Smooth muscle cell (in vitro differentiated cells): ENCODE measurements around the gene C1QTNF3. TPM values are rescaled to one million over a fixed set of nuclear protein-coding genes. Genes with fewer than 3 reads are reported as not detected.
"Not testable (repeated sequence)": the region's sequence is repeated elsewhere in the genome, so short reads cannot be mapped to it uniquely, and the experiment has no call there.

Source experiments
- DNase-seq: peaks from one replicate; lab custom pipeline; 2025; ENCODE audit not compliant: unreplicated experiment; lab: John Stamatoyannopoulos, UW
- H2AFZ ChIP-seq: fragments of 200-600 bp; sonication (generic); 2 replicates; pipeline ENCODE4 v1.6.0; 2016; ENCODE audit warnings: antibody characterized with exemption, low read depth, mild to moderate bottlenecking
- H3F3A ChIP-seq: fragments of 200-600 bp; sonication (generic); 2 replicates; pipeline ENCODE4 v1.6.0; 2017; ENCODE audit warnings: antibody characterized with exemption, low read depth
- H3K27ac ChIP-seq: fragments of 200-600 bp; sonication (generic); 2 replicates; pipeline ENCODE4 v1.5.1; 2016; ENCODE audit warnings: low read depth, mild to moderate bottlenecking
- H3K27me3 ChIP-seq: fragments of 200-600 bp; sonication (generic); 2 replicates; pipeline ENCODE4 v1.6.1; 2016; ENCODE audit warnings: low read depth, mild to moderate bottlenecking
- H3K36me3 ChIP-seq: fragments of 200-600 bp; sonication (generic); 2 replicates; pipeline ENCODE4 v1.5.1; 2016; ENCODE audit warnings: low read depth
- H3K4me1 ChIP-seq: fragments of 200-600 bp; sonication (generic); 2 replicates; pipeline ENCODE4 v1.5.1; 2016; ENCODE audit warnings: low read depth
- H3K4me2 ChIP-seq: fragments of 200-600 bp; sonication (generic); 2 replicates; pipeline ENCODE4 v1.6.0; 2016; ENCODE audit warnings: mild to moderate bottlenecking
- H3K4me3 ChIP-seq: fragments of 200-600 bp; sonication (generic); 2 replicates; pipeline ENCODE4 v1.5.1; 2016; ENCODE audit warnings: mild to moderate bottlenecking
- H3K79me2 ChIP-seq: fragments of 200-600 bp; sonication (generic); 2 replicates; pipeline ENCODE4 v1.6.0; 2016; ENCODE audit warnings: low read depth, mild to moderate bottlenecking
- H3K9ac ChIP-seq: fragments of 200-600 bp; sonication (generic); 2 replicates; pipeline ENCODE4 v1.6.0; 2016; ENCODE audit warnings: low read depth
- H3K9me3 ChIP-seq: fragments of 200-600 bp; sonication (generic); replicated peaks from 2 replicates; pipeline ENCODE4 v1.5.1; 2016; ENCODE audit warnings: low read depth
- H4K20me1 ChIP-seq: fragments of 200-600 bp; sonication (generic); 2 replicates; pipeline ENCODE4 v1.6.0; 2016; ENCODE audit warnings: low read depth
- whole genome bisulfite sequencing: methylation state at CpG from one replicate; pipeline ENCODE4 v1.1.7; 2016; ENCODE audit warnings: low lambda C conversion rate; 5-methylcytosine and 5-hydroxymethylcytosine counted together
- polyA plus RNA-seq: library from polyadenylated mRNA; unstranded; fragments of >200 nt; fragmentation: Nextera tagmentation; extraction: Ambion mirVana; gene quantifications from 2 replicates; pipeline ENCODE4 v1.2.1, GENCODE V29; 2016
- total RNA-seq: library from RNA; depleted of rRNA; stranded (reverse); fragments of >200 nt; gene quantifications from 2 replicates; pipeline ENCODE4 v1.2.3, GENCODE V29; 2014
- TF ChIP-seq, protein P1 (sequence below): fragments of 200-600 bp; sonication (generic); IDR thresholded peaks from 2 replicates; pipeline ENCODE4 v1.5.1; 2017; ENCODE audit warnings: borderline replicate concordance, mild to moderate bottlenecking, antibody characterized with exemption; ENCODE audit not compliant: insufficient read depth, poor library complexity, severe bottlenecking

Gene C1QTNF3
- total and polyA plus RNA-seq, 2 experiments from 2014 or later: 3.7 to 4.8 TPM

DNA sequence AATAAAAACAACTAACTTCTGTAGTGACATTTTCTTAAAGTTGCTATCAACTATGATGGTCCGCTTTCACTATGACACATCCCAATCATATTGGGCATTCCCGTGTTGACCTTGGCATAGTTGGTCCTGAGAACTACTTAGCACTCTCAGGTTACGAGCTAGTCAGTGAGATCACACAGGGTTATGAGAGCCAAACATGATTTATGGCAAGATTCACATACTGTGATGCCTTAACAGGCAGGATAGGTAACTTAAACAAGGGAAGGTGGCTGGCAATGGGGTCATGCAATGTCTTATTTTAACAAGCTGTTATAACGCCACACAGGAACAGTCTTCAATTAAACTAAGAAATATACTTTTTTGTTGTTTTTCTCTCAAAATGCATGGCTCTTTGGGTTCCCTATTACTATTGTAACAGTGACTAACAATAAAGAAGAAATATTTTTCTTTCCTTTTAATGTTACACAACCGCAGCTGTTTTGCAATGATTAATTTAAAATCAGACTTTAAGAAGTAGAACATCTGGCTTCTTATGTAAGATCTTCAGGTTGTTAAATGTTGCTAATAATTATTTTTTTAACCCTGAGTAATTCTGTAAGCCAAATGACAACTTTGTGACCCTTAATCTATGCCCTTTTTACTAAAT is 33.8 kb upstream of the C1QTNF3 start:
- H3K27ac ChIP-seq, H3K4me1 ChIP-seq, H3F3A ChIP-seq, H3K79me2 ChIP-seq, H3K4me2 ChIP-seq, H2AFZ ChIP-seq, H4K20me1 ChIP-seq, H3K4me3 ChIP-seq, H3K36me3 ChIP-seq, H3K9me3 ChIP-seq, H3K27me3 ChIP-seq, DNase-seq, H3K9ac ChIP-seq: not testable (repeated sequence)
- WGBS: 98% methylated on average over 3 of the region's 5 CpGs

DNA sequence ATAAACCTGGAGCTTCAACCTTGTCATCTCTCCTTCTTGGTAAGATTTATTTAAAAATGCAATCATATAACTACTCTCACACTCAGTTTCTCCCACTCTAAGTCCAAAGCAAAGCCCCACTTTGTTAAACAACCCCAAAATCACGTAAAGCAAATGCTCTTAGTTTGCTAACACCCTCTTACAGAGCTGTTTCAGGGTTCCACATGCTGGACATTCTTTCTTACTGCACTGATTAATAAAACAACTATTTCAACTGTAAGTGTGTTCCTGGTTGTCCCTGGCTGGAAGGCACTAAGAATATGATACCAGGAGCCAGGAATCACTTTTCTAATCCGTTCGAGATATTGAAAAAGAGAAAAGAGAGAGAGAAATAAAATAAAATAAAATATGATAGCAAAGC is 31.5 kb upstream of the C1QTNF3 start:
- not testable (repeated sequence) for H3K36me3 ChIP-seq, H3K4me2 ChIP-seq, H4K20me1 ChIP-seq, H3K9ac ChIP-seq, H3K9me3 ChIP-seq, H2AFZ ChIP-seq, H3F3A ChIP-seq, H3K4me3 ChIP-seq, H3K4me1 ChIP-seq, H3K79me2 ChIP-seq, DNase-seq, H3K27me3 ChIP-seq, H3K27ac ChIP-seq
- 84% methylated on average over 3 of the region's 3 CpGs for WGBS

DNA sequence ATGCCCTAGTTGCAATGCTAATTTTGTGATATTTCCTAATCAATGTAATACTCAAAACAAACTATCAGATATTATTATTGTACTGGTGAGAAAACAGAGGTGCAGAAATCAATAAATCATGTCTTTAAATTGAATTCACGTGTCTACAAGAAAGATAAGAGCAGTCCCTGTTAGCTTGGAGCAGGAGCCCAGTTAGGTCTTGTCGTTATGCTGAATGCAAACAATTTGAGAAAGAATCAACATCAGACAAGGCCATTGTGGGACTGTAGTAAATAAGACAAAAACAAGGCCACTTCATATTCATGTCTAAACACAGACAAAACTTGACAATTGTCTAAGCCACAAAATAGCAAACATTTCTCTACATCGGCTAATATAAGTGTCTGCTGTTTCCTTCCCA is 31.1 kb upstream of the C1QTNF3 start:
- not testable (repeated sequence) for H3K4me2 ChIP-seq, DNase-seq, H3K4me3 ChIP-seq, H3K27me3 ChIP-seq, H4K20me1 ChIP-seq, H3F3A ChIP-seq, H3K4me1 ChIP-seq, H2AFZ ChIP-seq, H3K9me3 ChIP-seq, H3K9ac ChIP-seq, H3K36me3 ChIP-seq, H3K27ac ChIP-seq, H3K79me2 ChIP-seq
- WGBS: 84% methylated on average over 3 of the region's 3 CpGs

DNA sequence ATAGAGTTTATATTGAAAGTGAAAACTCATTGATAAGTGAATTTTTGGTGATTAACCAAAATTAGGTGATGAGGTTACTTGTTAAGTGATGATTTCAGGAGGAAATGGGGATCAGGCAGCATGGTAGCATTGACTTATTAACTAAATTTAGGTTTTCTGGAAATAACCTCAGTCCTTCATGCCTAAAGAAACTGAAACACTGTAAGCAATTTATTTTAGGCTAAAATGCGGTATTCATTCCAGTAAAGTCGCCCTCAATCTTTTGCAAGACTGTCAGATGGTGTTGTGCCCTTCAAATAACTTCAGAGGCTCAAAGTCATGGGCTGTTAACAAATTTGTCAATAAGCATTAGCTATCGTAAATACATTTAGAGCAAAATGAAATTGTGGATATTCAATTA is 27.6 kb upstream of the C1QTNF3 start:
- 97% methylated on average over 3 of the region's 3 CpGs for WGBS
- not testable (repeated sequence) for H2AFZ ChIP-seq, H3K36me3 ChIP-seq, H3K27me3 ChIP-seq, H3K9ac ChIP-seq, H3K4me3 ChIP-seq, H3K79me2 ChIP-seq, H3F3A ChIP-seq, H3K27ac ChIP-seq, H3K9me3 ChIP-seq, H3K4me2 ChIP-seq, H3K4me1 ChIP-seq, DNase-seq, H4K20me1 ChIP-seq

DNA sequence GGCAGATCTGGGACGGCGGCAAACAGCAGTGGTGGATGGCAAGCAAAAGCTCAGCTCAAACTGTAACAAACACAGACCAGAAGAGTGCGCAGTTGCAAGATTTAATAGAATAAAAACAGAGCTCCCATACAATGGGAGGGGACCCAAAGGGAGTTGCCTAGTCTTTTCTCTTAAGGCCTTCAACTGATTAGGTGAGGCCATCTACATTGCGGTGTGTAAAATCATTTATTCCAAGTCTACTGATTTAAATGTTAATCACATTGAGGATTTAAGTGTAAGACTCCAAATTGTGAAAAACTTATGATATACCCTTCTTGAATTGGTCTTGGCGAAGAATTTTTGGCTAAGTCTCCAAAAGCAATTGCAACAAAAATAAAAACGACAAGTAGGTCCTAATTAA is 21.6 kb upstream of the C1QTNF3 start:
- no peaks in the 10 kb centered on the region for H3K36me3 ChIP-seq
- WGBS: 93% methylated on average over 6 of the region's 6 CpGs
- no peak overlapping the region for H3K27ac ChIP-seq
- no peak overlapping the region for H2AFZ ChIP-seq
- no peaks in the 10 kb centered on the region for H3K79me2 ChIP-seq
- DNase-seq: no peak
- no peaks in the 10 kb centered on the region for H3F3A ChIP-seq
- no peaks in the 10 kb centered on the region for H3K9me3 ChIP-seq
- H3K9ac ChIP-seq: no peak overlapping the region
- no peaks in the 10 kb centered on the region for H4K20me1 ChIP-seq
- TF ChIP-seq, protein P1, sequence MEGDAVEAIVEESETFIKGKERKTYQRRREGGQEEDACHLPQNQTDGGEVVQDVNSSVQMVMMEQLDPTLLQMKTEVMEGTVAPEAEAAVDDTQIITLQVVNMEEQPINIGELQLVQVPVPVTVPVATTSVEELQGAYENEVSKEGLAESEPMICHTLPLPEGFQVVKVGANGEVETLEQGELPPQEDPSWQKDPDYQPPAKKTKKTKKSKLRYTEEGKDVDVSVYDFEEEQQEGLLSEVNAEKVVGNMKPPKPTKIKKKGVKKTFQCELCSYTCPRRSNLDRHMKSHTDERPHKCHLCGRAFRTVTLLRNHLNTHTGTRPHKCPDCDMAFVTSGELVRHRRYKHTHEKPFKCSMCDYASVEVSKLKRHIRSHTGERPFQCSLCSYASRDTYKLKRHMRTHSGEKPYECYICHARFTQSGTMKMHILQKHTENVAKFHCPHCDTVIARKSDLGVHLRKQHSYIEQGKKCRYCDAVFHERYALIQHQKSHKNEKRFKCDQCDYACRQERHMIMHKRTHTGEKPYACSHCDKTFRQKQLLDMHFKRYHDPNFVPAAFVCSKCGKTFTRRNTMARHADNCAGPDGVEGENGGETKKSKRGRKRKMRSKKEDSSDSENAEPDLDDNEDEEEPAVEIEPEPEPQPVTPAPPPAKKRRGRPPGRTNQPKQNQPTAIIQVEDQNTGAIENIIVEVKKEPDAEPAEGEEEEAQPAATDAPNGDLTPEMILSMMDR: no peak
- no peak overlapping the region for H3K4me2 ChIP-seq
- H3K4me3 ChIP-seq: no peak overlapping the region
- H3K27me3 ChIP-seq: no peaks in the 10 kb centered on the region
- no peaks in the 10 kb centered on the region for H3K4me1 ChIP-seq
